C4-2B (cell line): ENCODE measurements around the gene SAMD4B.

ENCODE experiments used
- ZFX ChIP-seq: fragments of 450-650 bp; IDR thresholded peaks from 2 replicates; pipeline ENCODE4 v1.6.1; 2017
- TF ChIP-seq, protein P1 (sequence below): fragments of 450-650 bp; conservative IDR thresholded peaks from 2 replicates; pipeline ENCODE4 v1.5.1; 2017; ENCODE audit warnings: mild to moderate bottlenecking

DNA sequence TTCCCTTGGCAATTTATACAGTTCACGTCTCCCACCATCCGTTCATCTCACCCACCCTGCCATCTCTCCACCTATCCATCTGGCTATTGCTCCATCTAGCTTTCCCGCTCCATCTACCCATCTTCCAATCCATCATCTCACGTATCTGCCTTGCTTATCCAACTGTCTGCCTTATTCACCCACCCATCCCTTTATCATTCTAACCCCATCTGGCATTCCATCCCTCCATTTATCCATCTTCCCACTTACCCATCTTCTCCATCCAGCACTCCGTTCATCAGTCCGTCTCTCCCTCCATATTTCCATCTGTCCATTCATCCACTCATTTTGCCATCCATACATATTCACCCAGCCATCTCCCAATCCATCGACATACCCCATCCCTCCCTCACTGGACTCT is 83.5 kb downstream of the SAMD4B start:
- TF ChIP-seq, protein P1, sequence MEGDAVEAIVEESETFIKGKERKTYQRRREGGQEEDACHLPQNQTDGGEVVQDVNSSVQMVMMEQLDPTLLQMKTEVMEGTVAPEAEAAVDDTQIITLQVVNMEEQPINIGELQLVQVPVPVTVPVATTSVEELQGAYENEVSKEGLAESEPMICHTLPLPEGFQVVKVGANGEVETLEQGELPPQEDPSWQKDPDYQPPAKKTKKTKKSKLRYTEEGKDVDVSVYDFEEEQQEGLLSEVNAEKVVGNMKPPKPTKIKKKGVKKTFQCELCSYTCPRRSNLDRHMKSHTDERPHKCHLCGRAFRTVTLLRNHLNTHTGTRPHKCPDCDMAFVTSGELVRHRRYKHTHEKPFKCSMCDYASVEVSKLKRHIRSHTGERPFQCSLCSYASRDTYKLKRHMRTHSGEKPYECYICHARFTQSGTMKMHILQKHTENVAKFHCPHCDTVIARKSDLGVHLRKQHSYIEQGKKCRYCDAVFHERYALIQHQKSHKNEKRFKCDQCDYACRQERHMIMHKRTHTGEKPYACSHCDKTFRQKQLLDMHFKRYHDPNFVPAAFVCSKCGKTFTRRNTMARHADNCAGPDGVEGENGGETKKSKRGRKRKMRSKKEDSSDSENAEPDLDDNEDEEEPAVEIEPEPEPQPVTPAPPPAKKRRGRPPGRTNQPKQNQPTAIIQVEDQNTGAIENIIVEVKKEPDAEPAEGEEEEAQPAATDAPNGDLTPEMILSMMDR: no peak
- no peak for TF ChIP-seq ZFX
